Iris pigment epithelial cell (primary cell): ENCODE results near the gene TOM1L2.
"Not testable (repeated sequence)": the region's sequence is repeated elsewhere in the genome, so short reads cannot be mapped to it uniquely, and the experiment has no call there.

Experiments used
- DNase-seq: peaks from one replicate; pipeline ENCODE4 v3.0.0-alpha.2; 2011; ENCODE audit warnings: low read depth

Gene TOM1L2

DNA sequence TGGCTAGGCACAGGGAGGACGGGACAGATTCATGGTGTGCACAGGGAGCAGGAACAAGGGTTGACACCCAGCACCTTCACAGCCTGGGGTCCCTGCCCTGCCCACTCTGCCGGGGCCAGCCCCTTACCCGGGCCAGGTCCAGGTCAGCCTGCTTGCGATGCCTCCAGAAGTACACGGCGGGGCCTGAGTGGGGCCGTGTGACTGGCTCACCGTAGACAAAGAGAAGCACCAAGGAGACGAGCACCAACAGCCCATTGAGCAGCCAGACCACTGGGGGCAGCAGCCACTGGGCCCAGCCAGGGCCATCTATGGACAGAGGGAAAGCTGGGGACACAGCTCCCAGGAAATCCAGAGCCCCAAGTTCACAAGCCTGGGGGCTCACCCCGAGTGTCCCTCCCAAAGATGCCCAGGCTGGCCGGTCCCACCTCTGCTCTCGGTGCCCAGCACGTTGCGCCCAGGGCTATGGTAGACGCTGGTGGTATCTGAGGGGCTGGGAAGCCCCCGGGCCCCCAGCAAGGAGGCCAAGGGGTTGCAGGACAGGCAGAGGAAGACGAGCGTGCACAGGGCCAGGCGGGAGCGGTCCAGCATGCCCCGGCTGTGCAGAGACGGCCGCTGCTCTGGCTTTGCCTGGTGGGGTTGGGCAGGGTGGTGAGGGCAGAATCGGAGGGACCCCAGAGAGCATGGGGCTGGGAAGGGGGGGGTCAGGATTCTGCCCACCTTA, 155.2 kb downstream of the TOM1L2 start:
- no peak for DNase-seq

- DNase-seq, result no peak
These were observed 155.9 kb downstream of the TOM1L2 start for GRCh38 chr17:17816240-17816814.

DNA sequence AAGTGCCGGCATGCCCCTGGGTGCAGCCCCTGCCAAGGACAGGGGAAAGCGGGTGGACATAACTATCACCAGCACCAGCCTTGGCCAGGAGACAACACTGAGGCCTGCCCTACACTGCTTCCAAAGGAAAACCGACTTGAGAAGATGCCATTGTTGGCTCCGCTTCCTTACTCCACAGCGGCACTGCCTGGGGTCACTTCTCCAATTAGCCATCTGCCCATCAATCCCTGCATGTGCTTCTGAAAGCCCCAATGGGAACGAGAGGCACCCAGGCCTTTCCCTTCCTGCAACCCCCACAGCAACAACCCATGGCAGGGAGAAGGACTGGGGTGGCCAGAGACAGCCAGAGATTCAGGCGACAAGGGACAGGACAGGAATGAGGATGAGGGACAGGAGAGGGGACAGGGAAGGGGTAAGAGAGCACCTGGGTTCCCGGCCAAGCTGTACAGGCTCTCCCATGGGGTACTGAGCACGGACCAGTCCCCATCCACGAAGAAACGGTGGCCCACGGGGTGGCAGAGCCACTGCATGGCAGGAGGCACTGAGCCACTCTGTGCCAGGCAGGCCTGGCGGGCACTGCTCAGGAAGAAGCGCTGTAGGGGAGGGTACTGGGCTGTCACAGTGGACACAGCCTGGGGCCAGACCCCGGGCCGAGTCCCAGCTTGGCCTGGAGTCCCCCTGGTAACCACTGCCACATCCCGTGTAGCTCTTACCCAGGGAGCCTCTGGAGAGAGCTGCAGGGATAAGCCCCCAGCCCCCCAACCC, 156.6 kb downstream of the TOM1L2 start:
- no peak for DNase-seq

DNA sequence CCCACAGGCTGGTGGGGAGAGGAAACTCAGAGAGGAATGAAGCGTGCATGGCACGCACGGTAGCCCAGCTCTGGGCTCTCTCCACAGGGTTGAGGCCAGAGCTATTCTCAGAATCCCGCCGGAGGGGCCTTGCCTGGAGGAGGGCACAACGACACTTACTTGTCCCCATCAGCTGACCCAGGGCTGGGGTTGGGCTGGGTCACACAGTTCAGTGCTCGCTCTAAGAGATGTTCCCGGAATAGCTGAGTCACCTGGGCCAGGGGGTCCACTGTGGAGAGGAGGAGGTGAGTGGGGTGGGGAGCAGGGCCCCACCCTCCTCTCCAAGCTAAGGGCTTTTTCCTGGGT, 157.2 kb downstream of the TOM1L2 start:
- DNase-seq, result no peak

- DNase-seq, result no peak
These were observed 157.8 kb downstream of the TOM1L2 start for GRCh38 chr17:17814162-17815061.

- no peak for DNase-seq
These were observed 158.5 kb downstream of the TOM1L2 start for GRCh38 chr17:17813725-17814095.

DNA sequence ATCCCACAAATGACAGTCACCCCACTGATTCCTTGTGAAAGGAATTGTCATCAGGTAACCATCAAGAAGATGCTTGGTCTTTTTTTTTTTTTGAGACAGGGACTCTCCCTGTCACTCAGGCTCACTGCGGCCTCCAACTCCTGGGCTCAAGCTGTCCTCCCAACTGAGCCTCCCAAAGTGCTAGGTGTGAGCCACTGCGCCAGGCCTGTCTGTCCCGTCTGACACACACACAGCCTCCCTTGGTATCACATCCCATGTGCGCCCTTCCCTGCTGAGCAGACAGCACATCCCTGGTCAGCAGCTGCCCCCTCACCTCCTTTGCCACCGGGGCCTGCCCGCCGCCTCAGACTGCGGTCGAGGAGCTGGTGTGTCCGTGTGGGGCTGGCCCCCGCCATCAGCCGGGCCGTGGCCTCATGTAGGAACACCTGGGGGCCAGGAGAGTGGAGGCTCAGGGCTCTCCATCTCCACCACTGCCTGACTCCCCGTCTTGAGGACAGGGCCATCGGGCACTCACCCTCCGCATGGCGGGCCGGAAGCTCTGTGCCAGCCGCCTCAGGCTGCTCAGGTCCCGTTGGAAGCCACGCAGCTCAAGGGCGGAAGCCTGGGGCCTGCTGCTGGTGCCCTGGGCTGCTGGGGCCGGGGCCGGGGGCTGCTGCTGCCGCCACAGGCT, 159.0 kb downstream of the TOM1L2 start:
- no peak for DNase-seq

DNA sequence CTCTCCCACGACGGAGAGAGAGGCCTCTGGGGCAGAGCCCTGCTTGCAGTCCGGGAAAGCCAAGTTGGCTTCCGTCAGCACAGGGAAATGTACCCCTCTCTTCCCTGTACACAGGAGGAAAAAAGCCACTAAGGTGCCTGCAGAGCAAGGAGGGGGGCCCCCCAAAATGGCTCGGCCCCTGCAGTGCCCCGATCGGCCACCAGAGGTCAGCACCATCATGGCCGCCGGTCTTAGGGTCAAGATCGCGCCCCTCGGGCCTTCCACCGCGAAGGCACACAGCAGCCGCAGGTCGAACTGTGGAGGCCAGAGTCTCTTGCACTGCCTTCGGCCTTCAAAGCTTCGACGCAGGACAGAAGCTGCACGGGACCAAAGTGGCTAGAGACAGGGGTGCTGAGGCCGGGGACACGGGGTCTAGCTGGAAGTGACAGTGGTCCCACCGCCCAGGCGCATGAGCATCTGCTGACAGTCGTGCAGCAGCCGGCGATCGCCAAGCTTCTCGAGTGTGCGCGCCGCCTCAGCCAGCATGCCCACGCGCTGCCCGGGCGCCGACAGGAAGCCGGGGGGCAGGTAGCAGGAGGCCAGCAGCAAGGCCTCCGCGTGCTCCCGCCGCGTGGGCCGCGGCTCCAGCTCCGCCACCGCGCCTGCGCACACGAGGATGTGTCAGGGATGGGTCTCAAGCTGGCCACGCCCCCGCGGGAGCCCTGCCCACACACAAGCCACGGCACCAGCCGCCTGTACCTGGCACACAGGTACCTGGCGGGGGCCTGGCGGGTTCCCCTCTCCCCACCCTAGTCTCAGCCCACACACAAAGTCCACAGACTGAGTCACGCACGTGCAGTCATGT, 159.8 kb downstream of the TOM1L2 start:
- peak; percentile 52 for DNase-seq

- no peak for DNase-seq
These were observed 160.6 kb downstream of the TOM1L2 start for GRCh38 chr17:17811381-17812210.

- no peak for DNase-seq
These were observed 161.3 kb downstream of the TOM1L2 start for GRCh38 chr17:17810895-17811248.

DNA sequence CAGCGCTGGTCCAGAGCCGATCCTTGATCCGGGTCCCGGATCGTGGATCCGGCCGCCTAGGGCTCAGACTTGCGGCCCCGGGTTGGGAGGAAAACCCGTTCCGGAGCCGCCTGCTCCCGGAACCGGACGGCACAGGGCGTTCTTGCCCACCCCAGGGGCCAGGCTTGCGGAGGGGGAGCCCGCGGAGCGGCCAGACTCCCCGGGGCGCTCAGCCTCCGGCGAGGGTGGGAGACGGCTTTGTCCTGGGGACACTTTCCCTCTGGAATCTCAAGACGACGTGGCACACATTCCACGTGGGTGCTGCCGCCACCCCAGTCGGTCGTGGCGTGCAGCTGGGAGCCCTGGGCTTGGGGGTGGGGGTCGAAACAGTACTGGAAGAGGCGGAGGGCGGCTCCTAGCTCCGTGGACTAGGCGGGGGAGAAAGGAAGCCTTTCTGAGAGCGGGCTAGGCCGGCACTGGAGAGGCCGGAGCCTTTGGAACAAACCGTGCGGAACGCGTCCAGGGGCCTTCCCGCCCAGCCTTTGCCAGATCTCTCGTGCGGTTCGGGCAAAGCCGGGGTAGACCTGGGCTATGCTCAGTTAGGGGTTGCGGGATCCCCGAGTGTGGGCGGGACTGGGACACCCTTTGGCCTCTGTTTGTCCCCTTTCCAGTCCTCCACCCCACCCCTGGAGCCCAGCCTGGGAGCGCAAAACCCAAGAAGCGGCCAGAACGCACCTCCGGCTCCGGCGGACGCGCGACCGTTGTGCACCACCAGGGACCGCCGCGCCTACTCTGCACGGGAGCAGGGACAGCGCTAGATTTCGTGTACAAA, 161.9 kb downstream of the TOM1L2 start:
- DNase-seq, result peak; percentile 78

DNA sequence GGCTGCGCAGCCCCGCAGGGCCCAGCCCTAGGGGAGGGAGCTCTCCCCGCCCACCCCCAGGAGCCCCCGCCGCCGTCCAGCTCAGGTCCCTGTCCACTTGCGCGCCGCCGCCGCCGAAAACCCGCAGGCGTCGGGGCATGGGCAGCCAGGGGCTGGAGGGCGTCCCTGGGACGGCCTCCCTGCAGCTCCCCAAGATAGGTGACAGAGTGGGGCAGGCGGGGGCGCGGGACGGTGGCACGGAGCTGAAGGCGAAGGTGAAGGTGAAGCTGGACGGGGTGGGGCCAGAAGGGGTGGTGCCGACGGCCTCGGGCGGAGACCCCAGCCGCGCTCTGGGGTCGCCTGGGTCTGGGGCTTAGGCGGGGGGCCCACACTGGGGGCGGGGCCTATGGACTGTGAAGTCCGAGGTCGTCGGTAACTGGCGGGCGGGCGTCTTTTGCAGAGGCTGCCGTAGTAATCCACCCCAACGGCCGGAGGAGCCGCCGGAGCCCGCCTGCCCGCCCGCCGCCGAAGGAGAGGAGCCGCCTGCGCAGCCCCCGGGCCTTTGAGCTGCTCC, 162.6 kb downstream of the TOM1L2 start:
- DNase-seq, result no peak

DNA sequence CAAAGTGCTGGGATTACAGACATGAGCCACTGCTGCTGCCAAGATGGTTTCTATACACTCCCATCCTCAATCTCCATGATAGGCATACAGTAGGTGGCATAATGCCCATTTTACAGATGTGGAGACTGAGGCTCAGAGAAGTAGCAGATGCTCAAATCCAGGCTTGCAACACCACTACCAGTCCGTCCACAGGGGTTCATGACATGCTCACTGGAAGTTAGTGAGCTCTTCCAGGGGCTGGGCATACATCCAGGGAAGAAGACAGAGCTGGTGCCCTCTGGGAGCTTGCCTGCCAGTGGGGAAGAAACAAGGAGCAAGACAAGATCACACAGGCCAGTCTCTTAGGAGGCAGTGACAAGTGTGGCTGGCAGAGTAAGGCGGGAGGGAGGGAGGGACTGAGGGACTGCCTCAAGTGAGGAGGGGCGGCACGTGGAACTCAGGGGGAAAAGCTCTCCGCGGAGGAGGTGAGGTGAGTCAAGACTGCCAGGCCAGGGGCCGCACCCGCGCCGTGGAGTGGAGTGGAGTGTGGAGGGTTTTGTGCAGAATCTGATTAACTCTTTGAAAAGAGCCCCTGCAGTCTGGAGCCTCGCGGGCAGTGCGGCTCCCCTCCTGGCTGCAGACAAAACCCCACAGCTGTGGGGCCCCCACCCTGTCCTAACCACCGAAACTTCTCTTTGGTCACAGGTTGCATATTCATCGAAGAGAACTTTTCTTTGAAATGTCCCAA, 163.3 kb downstream of the TOM1L2 start:
- no peak for DNase-seq

DNA sequence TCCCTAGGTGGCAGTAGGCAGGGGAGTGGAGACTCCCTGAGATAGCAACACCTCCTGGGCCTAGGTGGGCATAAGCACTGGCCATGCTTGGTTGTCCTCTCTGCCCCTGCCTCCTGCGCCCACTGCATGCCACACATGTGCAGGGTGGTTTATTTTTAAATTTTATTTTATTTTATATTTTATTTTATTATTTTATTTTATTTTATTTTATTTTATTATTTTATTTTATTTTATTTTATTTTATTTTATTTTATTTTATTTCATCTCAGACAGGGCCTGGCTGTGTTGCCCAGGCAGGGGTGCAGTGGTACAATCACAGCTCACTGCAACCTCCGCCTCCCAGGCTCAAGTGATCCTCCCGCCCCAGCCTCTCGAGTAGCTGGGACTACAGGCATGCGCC, 164.0 kb downstream of the TOM1L2 start:
- DNase-seq, result not testable (repeated sequence)

- DNase-seq, result no peak
These were observed 164.8 kb downstream of the TOM1L2 start for GRCh38 chr17:17807440-17807839.

GRCh38 chr17:17806611-17807274, 165.5 kb downstream of the TOM1L2 start:
- DNase-seq, result no peak

DNA sequence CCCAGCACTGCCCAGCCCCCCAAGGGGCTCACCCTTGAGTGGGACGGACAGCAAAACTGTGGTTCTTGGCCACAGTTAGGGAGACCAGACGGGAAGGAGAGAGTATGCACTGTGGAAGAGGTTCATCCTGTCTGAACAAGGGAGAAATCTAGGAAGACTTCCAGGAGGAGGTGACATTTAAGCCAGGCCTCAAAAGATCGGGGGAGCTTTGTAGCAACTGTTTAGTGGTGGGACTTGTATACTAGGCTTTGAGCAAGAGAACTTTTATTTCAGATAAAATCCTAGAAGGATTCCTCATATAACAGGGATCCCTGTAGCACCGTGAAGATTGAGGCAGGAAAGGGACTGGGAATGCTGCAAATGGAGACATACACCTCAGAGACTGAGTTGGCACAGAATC, 166.2 kb downstream of the TOM1L2 start:
- DNase-seq, result no peak

DNA sequence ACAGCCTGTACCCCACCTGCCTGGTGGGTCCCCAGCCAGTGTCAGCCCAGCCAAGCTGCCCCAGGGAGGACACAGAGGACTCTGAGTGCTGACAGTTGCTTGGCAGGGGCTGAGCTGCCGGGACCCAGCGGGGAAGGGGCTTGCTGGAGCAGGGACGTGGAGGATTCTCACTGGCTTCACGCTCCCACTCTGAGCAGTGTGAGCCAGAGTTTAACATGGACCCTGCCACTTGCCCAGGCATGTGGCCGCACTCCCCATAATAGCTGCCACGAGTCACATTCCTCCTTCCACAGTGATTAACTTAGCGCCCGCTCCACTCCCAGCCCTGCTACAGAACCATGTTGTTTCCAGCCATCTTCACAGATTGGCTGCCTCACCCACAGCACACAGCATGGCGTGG, 166.6 kb downstream of the TOM1L2 start:
- no peak for DNase-seq
